ENCODE measurements around the gene AGFG2.

Gene AGFG2

DNA sequence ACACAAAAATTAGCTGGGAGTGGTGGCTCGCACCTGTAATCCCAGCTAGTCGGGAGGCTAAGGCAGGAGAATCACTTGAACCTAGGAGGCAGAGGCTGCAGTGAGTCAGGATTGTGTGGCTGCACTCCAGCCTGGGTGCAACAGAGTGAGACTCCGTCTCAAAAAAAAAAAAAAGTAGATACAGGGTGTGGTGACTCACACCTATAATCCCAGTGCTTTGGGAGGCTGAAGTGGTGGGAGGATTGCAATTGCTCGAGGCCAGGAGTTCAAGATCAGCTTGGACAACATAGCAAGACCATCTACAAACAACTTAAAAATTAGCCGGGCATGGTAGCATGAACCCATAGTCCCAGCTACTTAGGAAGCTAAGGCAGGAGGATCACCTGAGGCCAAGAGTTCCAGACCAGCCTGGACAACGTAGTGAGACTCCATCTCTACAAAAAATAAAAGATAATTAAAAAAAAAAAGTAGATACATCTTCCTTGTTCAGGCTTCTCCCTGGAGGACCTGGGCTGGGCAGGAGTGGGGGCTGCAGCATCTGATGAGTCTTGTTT lies 75.4 kb downstream of the AGFG2 start:
- peak; percentile 15 for DNase-seq
